GM18858 (cell line): ENCODE results near the gene FOXP1.
"Not testable (repeated sequence)": the region's sequence is repeated elsewhere in the genome, so short reads cannot be mapped to it uniquely, and the experiment has no call there.

ENCODE experiments used
- ATAC-seq: cut with Tn5 transposase; IDR thresholded peaks from one replicate; pipeline ENCODE4 v1.9.1; 2021; ENCODE audit not compliant: unreplicated experiment

FOXP1 gene

GRCh38 chr3:71351403-71352149 lies 232.0 kb downstream of the FOXP1 start:
- ATAC-seq, result no peak

GRCh38 chr3:71350998-71351397 lies 232.5 kb downstream of the FOXP1 start:
- ATAC-seq, result no peak

GRCh38 chr3:71348831-71349230 lies 234.7 kb downstream of the FOXP1 start:
- no peak for ATAC-seq

- no peak for ATAC-seq
These were observed 235.4 kb downstream of the FOXP1 start for GRCh38 chr3:71348001-71348632.

- ATAC-seq, result no peak
These were observed 237.5 kb downstream of the FOXP1 start for GRCh38 chr3:71346061-71346460.

GRCh38 chr3:71345429-71346040 lies 238.0 kb downstream of the FOXP1 start:
- no peak for ATAC-seq

GRCh38 chr3:71341721-71342120 lies 241.8 kb downstream of the FOXP1 start:
- ATAC-seq, result no peak

GRCh38 chr3:71339049-71339448 lies 244.5 kb downstream of the FOXP1 start:
- ATAC-seq, result no peak

GRCh38 chr3:71332813-71333212 lies 250.7 kb downstream of the FOXP1 start:
- no peak for ATAC-seq

GRCh38 chr3:71330909-71331308 lies 252.6 kb downstream of the FOXP1 start:
- no peak for ATAC-seq

GRCh38 chr3:71330505-71330904 lies 253.0 kb downstream of the FOXP1 start:
- ATAC-seq, result no peak

GRCh38 chr3:71329817-71330216 lies 253.7 kb downstream of the FOXP1 start:
- no peak for ATAC-seq

GRCh38 chr3:71328926-71329325 lies 254.6 kb downstream of the FOXP1 start:
- ATAC-seq, result no peak

GRCh38 chr3:71327936-71328335 lies 255.6 kb downstream of the FOXP1 start:
- no peak for ATAC-seq

- ATAC-seq, result no peak
These were observed 257.8 kb downstream of the FOXP1 start for GRCh38 chr3:71325715-71326114.

GRCh38 chr3:71324224-71324623 lies 259.3 kb downstream of the FOXP1 start:
- ATAC-seq, result not testable (repeated sequence)

- no peak for ATAC-seq
These were observed 260.0 kb downstream of the FOXP1 start for GRCh38 chr3:71323558-71323957.

GRCh38 chr3:71322154-71322553 lies 261.4 kb downstream of the FOXP1 start:
- no peak for ATAC-seq

GRCh38 chr3:71319771-71320170 lies 263.8 kb downstream of the FOXP1 start:
- ATAC-seq, result no peak

GRCh38 chr3:71318458-71318827 lies 265.1 kb downstream of the FOXP1 start:
- no peak for ATAC-seq

- ATAC-seq, result no peak
These were observed 265.6 kb downstream of the FOXP1 start for GRCh38 chr3:71317749-71318457.

GRCh38 chr3:71317140-71317539 lies 266.4 kb downstream of the FOXP1 start:
- no peak for ATAC-seq
